GM19043 (cell line): Measurements from ENCODE around the gene KIF16B.

ENCODE experiments used
- ATAC-seq: cut with Tn5 transposase; IDR thresholded peaks from one replicate; pipeline ENCODE4 v1.9.1; 2021; ENCODE audit warnings: low read depth; ENCODE audit not compliant: unreplicated experiment

The KIF16B gene

GRCh38 chr20:16483024-16483423 lies 90.2 kb downstream of the KIF16B start:
- ATAC-seq: no peak

DNA sequence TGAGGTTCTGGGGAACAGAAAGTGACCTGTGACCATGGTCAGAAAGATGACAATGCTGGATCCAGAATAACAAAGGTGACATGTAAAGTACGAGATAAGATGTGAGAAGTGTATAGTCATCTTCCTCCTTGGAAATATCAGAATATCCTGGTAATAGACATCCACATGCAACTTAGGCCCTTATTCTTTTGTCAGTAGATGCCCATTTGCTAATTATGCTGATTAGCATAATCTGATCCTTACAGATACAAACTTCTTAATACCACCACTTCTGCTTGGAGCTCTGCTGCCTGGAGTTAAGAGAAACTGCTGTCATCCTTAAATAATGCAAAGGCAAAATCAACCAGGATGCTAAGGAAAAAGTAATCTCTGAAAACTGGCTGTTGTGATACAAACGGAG lies 91.3 kb downstream of the KIF16B start:
- no peak for ATAC-seq

DNA sequence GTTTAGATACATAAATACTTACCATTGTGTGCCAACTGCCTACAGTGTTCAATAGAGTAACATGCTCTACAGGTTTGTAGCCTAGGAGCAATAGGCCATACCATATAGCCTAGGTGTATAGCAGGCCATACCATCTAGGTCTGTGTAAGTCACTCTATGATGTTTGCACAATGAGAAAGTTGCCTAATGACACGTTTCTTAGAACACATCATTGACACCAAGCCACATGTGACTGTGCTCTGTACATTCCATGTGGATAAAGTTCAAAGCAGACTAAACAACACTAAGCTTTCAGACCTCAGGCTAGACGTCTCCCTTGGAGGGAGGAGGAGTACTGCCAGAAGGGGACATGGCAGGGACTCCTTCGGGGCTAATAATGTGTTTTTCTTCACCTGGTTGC lies 93.6 kb downstream of the KIF16B start:
- no peak for ATAC-seq

GRCh38 chr20:16477632-16478031 lies 95.6 kb downstream of the KIF16B start:
- ATAC-seq: no peak

- ATAC-seq: peak; percentile 59
These were observed 97.2 kb downstream of the KIF16B start for GRCh38 chr20:16476032-16476431.

GRCh38 chr20:16475225-16475624 lies 98.0 kb downstream of the KIF16B start:
- no peak for ATAC-seq

DNA sequence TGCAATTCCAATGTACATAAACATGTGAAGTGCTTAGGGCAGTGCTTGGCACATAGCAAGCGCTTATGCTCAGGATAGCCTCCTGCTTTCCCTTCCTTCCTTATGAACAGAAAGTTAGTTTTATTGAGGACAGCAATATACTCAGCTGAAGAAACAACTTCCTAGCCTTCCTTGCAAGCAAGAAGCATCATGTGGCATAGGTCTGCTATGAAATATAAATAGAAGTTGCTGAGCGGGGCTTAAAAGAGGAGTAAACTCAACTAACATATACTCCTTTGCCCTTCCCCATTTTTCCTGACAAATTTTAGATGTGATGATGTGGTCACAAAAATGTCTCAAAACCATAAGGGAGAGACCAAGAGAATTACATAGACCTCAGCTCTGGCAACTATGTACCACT lies 98.9 kb downstream of the KIF16B start:
- no peak for ATAC-seq

DNA sequence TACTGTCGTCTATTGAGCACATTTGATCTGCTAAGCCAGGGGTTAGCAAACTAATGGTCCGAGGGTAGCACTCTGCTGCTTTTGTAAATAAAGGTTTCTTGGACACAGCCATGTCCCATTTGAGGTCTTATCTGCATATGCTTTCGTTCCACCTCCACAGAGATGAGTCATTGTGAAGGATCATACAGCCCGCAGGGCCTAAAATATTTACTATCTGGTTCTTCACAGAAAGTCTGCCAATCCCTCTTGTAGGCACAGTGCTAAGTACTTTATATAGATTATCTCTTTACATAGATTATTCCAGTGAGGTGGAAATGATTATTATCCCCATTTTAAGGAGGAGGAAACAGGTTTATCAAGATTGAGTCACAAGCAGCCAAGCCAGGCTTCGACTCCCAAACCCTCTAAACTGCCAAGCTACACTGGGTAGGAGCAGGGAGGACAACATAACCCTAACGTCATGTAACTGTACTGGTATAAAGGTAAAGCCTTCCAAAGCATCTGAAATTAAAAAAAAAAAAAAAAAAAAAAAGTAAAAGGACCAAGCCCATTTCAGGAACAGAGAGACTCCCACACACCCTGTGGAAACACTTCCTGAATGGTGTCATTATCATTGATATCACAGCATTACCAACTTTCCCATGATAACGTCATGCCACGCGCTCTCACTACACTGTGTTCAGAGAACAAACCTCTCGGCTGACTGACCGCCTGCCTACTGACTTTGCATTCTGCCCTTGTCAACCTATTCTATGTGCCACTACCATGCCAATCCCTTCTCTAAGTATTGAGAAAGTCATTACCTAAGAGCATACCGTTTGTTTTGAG lies 101.0 kb downstream of the KIF16B start:
- no peak for ATAC-seq

- no peak for ATAC-seq
These were observed 103.8 kb downstream of the KIF16B start for GRCh38 chr20:16469395-16469905.

- no peak for ATAC-seq
These were observed 110.5 kb downstream of the KIF16B start for GRCh38 chr20:16462711-16463110.

- no peak for ATAC-seq
These were observed 114.1 kb downstream of the KIF16B start for GRCh38 chr20:16459019-16459700.

- ATAC-seq: no peak
These were observed 115.7 kb downstream of the KIF16B start for GRCh38 chr20:16457514-16457913.

- no peak for ATAC-seq
These were observed 117.9 kb downstream of the KIF16B start for GRCh38 chr20:16455324-16455723.

- no peak for ATAC-seq
These were observed 121.3 kb downstream of the KIF16B start for GRCh38 chr20:16451982-16452381.

- ATAC-seq: no peak
These were observed 122.2 kb downstream of the KIF16B start for GRCh38 chr20:16451001-16451400.

DNA sequence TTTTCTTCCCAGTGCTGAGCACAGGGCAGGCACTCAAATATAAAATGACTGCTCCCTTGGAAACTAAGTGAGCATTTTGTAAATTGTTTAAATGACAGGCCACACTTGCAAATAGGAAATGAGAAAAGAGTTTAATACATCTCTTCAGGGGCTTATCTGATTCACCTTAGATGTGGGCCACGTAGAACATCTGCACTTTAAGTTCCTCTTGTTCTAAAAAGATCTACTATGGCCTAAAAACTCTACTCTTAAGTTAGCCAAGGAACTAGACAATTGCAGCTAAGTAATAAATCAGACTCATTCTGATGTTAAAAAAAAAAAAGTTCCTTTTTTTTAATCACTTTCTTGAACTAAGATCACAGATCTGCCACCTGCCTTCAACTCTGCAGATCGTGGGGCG lies 126.3 kb downstream of the KIF16B start:
- ATAC-seq: no peak

- ATAC-seq: no peak
These were observed 127.0 kb downstream of the KIF16B start for GRCh38 chr20:16446246-16446645.

DNA sequence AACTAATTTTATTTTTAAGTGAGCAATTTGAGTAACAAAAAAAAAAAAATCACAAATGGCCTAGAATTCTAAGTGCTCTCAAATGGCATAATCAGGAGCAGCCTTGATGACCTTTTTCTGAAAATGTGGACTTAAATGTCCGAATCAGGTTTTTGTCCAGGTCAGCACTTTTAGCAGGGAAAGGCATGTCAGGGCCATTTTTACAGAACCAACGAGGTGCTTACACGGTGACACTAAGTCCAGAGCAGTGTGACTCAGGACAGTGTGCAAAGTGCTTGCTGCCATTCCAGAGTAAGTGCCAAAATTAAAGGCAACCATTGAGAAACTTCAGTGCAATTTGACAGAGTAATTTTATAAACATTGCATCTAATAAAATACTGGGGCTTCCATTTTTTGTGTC lies 127.8 kb downstream of the KIF16B start:
- no peak for ATAC-seq

GRCh38 chr20:16444057-16444777 lies 129.0 kb downstream of the KIF16B start:
- no peak for ATAC-seq

GRCh38 chr20:16441546-16442164 lies 131.6 kb downstream of the KIF16B start:
- ATAC-seq: no peak

GRCh38 chr20:16440686-16441085 lies 132.6 kb downstream of the KIF16B start:
- no peak for ATAC-seq
